ENCODE results near the gene ZNF341.

The ZNF341 gene

GRCh38 chr20:33703498-33704137, 28.2 kb upstream of the ZNF341 start:
- no peak for DNase-seq

GRCh38 chr20:33704197-33704924, 27.4 kb upstream of the ZNF341 start:
- no peak for DNase-seq

- no peak for DNase-seq
Measured at GRCh38 chr20:33707668-33708067, 24.1 kb upstream of the ZNF341 start.

- no peak for DNase-seq
Measured at GRCh38 chr20:33709398-33709797, 22.4 kb upstream of the ZNF341 start.

GRCh38 chr20:33709905-33710541, 21.8 kb upstream of the ZNF341 start:
- DNase-seq: no peak

- DNase-seq: no peak
Measured at GRCh38 chr20:33710681-33711445, 20.9 kb upstream of the ZNF341 start.

- DNase-seq: no peak
Measured at GRCh38 chr20:33711446-33711738, 20.4 kb upstream of the ZNF341 start.

- no peak for DNase-seq
Measured at GRCh38 chr20:33713865-33714367, 17.9 kb upstream of the ZNF341 start.

GRCh38 chr20:33716498-33716897, 15.3 kb upstream of the ZNF341 start:
- DNase-seq: no peak

- DNase-seq: no peak
Measured at GRCh38 chr20:33719277-33719988, 12.4 kb upstream of the ZNF341 start.

GRCh38 chr20:33719989-33720709, 11.6 kb upstream of the ZNF341 start, which contains the start of gene PXMP4:
Gene PXMP4, minus strand, starts transcription at chr20:33720310. Its CDS starts 103 bp downstream, at chr20:33720207.
- DNase-seq: peak; percentile 95

- DNase-seq: no peak
Measured at GRCh38 chr20:33721391-33722140, 10.2 kb upstream of the ZNF341 start.

GRCh38 chr20:33724439-33725094, 7.2 kb upstream of the ZNF341 start:
- no peak for DNase-seq

- no peak for DNase-seq
Measured at GRCh38 chr20:33725607-33726264, 6.1 kb upstream of the ZNF341 start.

GRCh38 chr20:33727115-33727479, 4.7 kb upstream of the ZNF341 start:
- no peak for DNase-seq

- no peak for DNase-seq
Measured at GRCh38 chr20:33727806-33728205, 4.0 kb upstream of the ZNF341 start.

GRCh38 chr20:33728463-33728862, 3.3 kb upstream of the ZNF341 start:
- DNase-seq: no peak

- DNase-seq: no peak
Measured at GRCh38 chr20:33729101-33729500, 2.7 kb upstream of the ZNF341 start.

GRCh38 chr20:33730946-33731692, 677 bp upstream of the ZNF341 start:
- no peak for DNase-seq

Data from DMS79 (cell line).